GM12878 (cell line): ENCODE results near the gene KRT80. TPM values are rescaled to one million over a fixed set of nuclear protein-coding genes. Genes with fewer than 3 reads are reported as not detected.

Experiments used
- ATAC-seq: fragments of 200-7000 bp; cut with Tn5 transposase; 3 replicates; pipeline ENCODE4 v1.9.1; 2020; ENCODE audit warnings: mild to moderate bottlenecking, moderate library complexity
- BruUV-seq: library from RNA; stranded (reverse); fragments of 400-500 nt; replicated peaks from 2 replicates; lab custom pipeline; 2021; lab: Mats Ljungman, UMichigan
- CTCF ChIA-PET: fragments of 300-600 bp; sonication (Branson Sonifier 250); formaldehyde crosslinking; extraction: SDS; loops from one replicate; lab custom pipeline; 2021; ENCODE audit warnings: inconsistent platforms; lab: Yijun Ruan, JAX
- POLR2A ChIA-PET: fragments of 350-600 bp; formaldehyde crosslinking; extraction: SDS; loops from one replicate; lab custom pipeline; 2021; ENCODE audit warnings: inconsistent platforms; lab: Charles Lee
- RAD21 ChIA-PET: fragments of 300-600 bp; sonication (Branson Sonifier 250); formaldehyde crosslinking; loops from one replicate; lab custom pipeline; 2023; ENCODE audit warnings: antibody characterized with exemption; ENCODE audit not compliant: unreplicated experiment; lab: Charles Lee
- SMC1A ChIA-PET: fragments of 300-600 bp; sonication (Branson Sonifier 250); formaldehyde crosslinking; loops from one replicate; lab custom pipeline; 2023; ENCODE audit not compliant: unreplicated experiment, uncharacterized antibody; lab: Charles Lee
- DNase-seq: peaks from one replicate; pipeline ENCODE4 v3.0.0-alpha.2; 2011; ENCODE audit warnings: low read depth, low spot score
- FAIRE-seq: peaks from 3 replicates; lab custom pipeline; 2011; peaks lifted over from hg19 to GRCh38; lab: Jason Lieb, UNC
- H2AFZ ChIP-seq: 2 replicates; pipeline ENCODE4 v1.6.0; 2011; ENCODE audit warnings: low read depth, low read length, control low read depth; ENCODE audit not compliant: control insufficient read depth
- H3K27ac ChIP-seq: 2 replicates; pipeline ENCODE4 v1.5.1; 2011; ENCODE audit warnings: control low read depth; ENCODE audit not compliant: control insufficient read depth, insufficient read depth
- H3K27me3 ChIP-seq, 2 experiments: replicated peaks in 1 of 2; 2 replicates each; pipeline versions ENCODE4 v1.6.0 to v1.6.1; 2011; ENCODE audit warnings: low read length in 1 of 2; ENCODE audit not compliant: control insufficient read depth in 2 of 2, insufficient read depth in 2 of 2
- H3K36me3 ChIP-seq, 2 experiments: 2 replicates each; pipeline ENCODE4 v1.5.1; 2011; ENCODE audit warnings: low read length in 1 of 2; ENCODE audit not compliant: control insufficient read depth in 2 of 2, insufficient read depth in 2 of 2
- H3K4me1 ChIP-seq: 2 replicates; pipeline ENCODE4 v1.6.1; 2011; ENCODE audit warnings: mild to moderate bottlenecking, low read length, moderate library complexity, mixed read lengths; ENCODE audit not compliant: control insufficient read depth, insufficient read depth
- H3K4me2 ChIP-seq: 2 replicates; pipeline ENCODE4 v1.6.0; 2011; ENCODE audit warnings: control low read depth; ENCODE audit not compliant: control insufficient read depth, insufficient read depth
- H3K4me3 ChIP-seq: fragments of 200-600 bp; sonication (generic); 2 replicates; pipeline ENCODE4 v1.5.1; 2016
- H3K79me2 ChIP-seq: 2 replicates; pipeline ENCODE4 v1.6.0; 2011; ENCODE audit warnings: low read length; ENCODE audit not compliant: control insufficient read depth, insufficient read depth
- H3K9ac ChIP-seq: 2 replicates; pipeline ENCODE4 v1.8.0; 2011; ENCODE audit warnings: low read length, control low read depth, mixed read lengths; ENCODE audit not compliant: control insufficient read depth, insufficient read depth
- H3K9me3 ChIP-seq: replicated peaks from 3 replicates; pipeline ENCODE4 v1.5.1; 2011; ENCODE audit warnings: mild to moderate bottlenecking, low read length; ENCODE audit not compliant: control insufficient read depth, insufficient read depth
- H4K20me1 ChIP-seq: 2 replicates; pipeline ENCODE4 v1.6.0; 2011; ENCODE audit not compliant: control insufficient read depth, insufficient read depth
- HDAC6 ChIP-seq: fragments of 200-600 bp; sonication (generic); IDR thresholded peaks from one replicate; pipeline ENCODE4 v1.8.0; 2017; ENCODE audit warnings: antibody characterized with exemption; ENCODE audit not compliant: unreplicated experiment
- WGBS: methylation state at CpG from one replicate; pipeline ENCODE4 v1.1.6; 2016; ENCODE audit warnings: low lambda C conversion rate; ENCODE audit not compliant: insufficient replicate concordance, insufficient coverage; ENCODE audit errors: missing lambda C conversion rate; 5-methylcytosine and 5-hydroxymethylcytosine counted together
- in situ Hi-C: fragments of 300-500 bp; cut with MboI; formaldehyde crosslinking; loops from 9 replicates; pipeline ENCODE4 v1.14.3; 2018; ENCODE audit warnings: mixed read lengths
- intact Hi-C: fragments of 100-400 bp; cut with micrococcal nuclease; formaldehyde crosslinking; loops from one replicate; pipeline ENCODE4 v1.14.2; 2022; ENCODE audit not compliant: unreplicated experiment
- polyA plus RNA-seq, 11 experiments: library from polyadenylated mRNA; depleted of rRNA in 4 of 11; unstranded in 6 of 11; stranded (reverse) in 5 of 11; fragments of >200 nt; fragmentation: Nextera tagmentation in 4 of 11; fragmentation: Illumina TruSeq in 1 of 11; extraction: Ambion mirVana in 4 of 11; extraction: Trizol in 1 of 11; gene quantifications; 1 replicate in 1 of 11; 2 replicates in 10 of 11; pipeline versions ENCODE4 v1.2.1 to v1.2.3, GENCODE V29; 2011 to 2016; ENCODE audit warnings: inconsistent platforms in 2 of 11, missing spikeins in 2 of 11, low read depth in 1 of 11
- total RNA-seq, 4 experiments: library from RNA; depleted of rRNA in 3 of 4; stranded (reverse); fragments of >200 nt in 3 of 4; fragmentation: Illumina TruSeq in 1 of 4; extraction: Trizol in 1 of 4; gene quantifications; 2 replicates each; pipeline versions ENCODE4 v1.2.1 to v1.2.3, GENCODE V29; 2013 to 2021
- TF ChIP-seq, protein P1 (sequence below): IDR thresholded peaks from 2 replicates; pipeline ENCODE4 v1.6.1; 2011; ENCODE audit warnings: borderline replicate concordance, low read depth, mild to moderate bottlenecking, moderate library complexity, low read length; ENCODE audit not compliant: insufficient read depth, poor library complexity, severe bottlenecking

KRT80 gene
- total and polyA plus RNA-seq, 10 of the 15 experiments (the other 5 are each of a cell fraction or from before 2014, with no cell fraction given): 0.01 TPM; not detected in 9

DNA sequence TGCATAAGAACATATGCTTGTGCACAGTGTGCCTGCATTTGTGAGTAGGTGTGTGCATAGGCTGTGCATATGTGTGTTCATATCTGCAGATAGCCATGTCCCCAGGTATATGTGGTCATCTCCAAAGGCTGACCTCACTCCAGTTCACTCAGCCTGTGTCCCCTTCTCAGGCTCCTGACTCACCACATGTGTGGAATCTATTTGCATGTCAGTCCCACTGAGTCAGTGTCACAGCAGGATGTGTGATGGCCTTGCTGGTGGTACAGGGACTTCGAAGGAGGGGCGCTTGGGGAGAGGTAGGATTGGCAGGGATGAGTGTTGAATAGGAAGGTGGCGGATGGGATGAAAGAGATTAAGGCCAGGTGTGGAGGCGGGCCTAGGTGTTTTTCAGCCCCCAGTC lies 35.5 kb downstream of the KRT80 start:
- 17% methylated on average over 4 of the region's 4 CpGs for WGBS
- Histone ChIP-seq H3K4me1 (no peaks in the 10 kb centered on the region), H3K36me3 (no peaks in the 10 kb centered on the region), H3K27ac (no peak overlapping the region), H3K4me2 (no peak overlapping the region), H3K9ac (no peak overlapping the region), H4K20me1 (no peaks in the 10 kb centered on the region), H3K4me3 (no peak overlapping the region), H2AFZ (no peak overlapping the region), H3K9me3 (no peaks in the 10 kb centered on the region), H3K79me2 (no peaks in the 10 kb centered on the region), H3K27me3 (no peaks in the 10 kb centered on the region)
- no peak for DNase-seq
- POLR2A ChIA-PET: no interaction called here
- SMC1A ChIA-PET: interaction anchor here (3.7 kb wide), 1 partner anchor 171 kb away, joined by 13 read pairs; no protein-coding TSS in a partner anchor
- no peak for FAIRE-seq
- in situ Hi-C loops: loop anchor here (10.0 kb wide), 1 partner anchor 168 kb away; the partner anchor contains the start of gene KRT83
- no peak for TF ChIP-seq HDAC6
- TF ChIP-seq, protein P1, sequence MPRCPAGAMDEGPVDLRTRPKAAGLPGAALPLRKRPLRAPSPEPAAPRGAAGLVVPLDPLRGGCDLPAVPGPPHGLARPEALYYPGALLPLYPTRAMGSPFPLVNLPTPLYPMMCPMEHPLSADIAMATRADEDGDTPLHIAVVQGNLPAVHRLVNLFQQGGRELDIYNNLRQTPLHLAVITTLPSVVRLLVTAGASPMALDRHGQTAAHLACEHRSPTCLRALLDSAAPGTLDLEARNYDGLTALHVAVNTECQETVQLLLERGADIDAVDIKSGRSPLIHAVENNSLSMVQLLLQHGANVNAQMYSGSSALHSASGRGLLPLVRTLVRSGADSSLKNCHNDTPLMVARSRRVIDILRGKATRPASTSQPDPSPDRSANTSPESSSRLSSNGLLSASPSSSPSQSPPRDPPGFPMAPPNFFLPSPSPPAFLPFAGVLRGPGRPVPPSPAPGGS: peak; percentile 57
- intact Hi-C loops: loop anchor here (2.0 to 5.0 kb wide), 2 partner anchors 56 to 721 kb away; no protein-coding TSS in a partner anchor
- RAD21 ChIA-PET: interaction anchor here (0.7 to 1.0 kb wide), 4 partner anchors 150 to 724 kb away, joined by 3 read pairs; no protein-coding TSS in a partner anchor
- BruUV-seq: no TSS peak
- CTCF ChIA-PET: interaction anchor here (0.6 to 6.2 kb wide), 16 partner anchors 11 to 795 kb away, joined by 3 to 53 read pairs (median 4); no protein-coding TSS in a partner anchor
- no peak for ATAC-seq
